Cardiac muscle cell (in vitro differentiated cells and primary cell): ENCODE results near the gene LARP1. TPM values are rescaled to one million over a fixed set of nuclear protein-coding genes. Genes with fewer than 3 reads are reported as not detected.

Source experiments
- DNase-seq, 2 donors: peaks; one replicate each; pipeline versions ENCODE4 v3.0.0 to v3.0.0-alpha.2; 2010 to 2017; ENCODE audit warnings: low read depth in 1 of 2, low spot score in 1 of 2
- H3K27ac ChIP-seq: fragments of 200-600 bp; sonication (generic); 2 replicates; pipeline ENCODE4 v1.5.1; 2016
- H3K27me3 ChIP-seq: fragments of 200-600 bp; sonication (generic); 2 replicates; pipeline ENCODE4 v1.6.0; 2016; ENCODE audit warnings: control low read depth
- H3K36me3 ChIP-seq: fragments of 200-600 bp; sonication (generic); 2 replicates; pipeline ENCODE4 v1.5.1; 2016; ENCODE audit warnings: control low read depth
- H3K4me1 ChIP-seq: fragments of 200-600 bp; sonication (generic); 2 replicates; pipeline ENCODE4 v1.8.1; 2017; ENCODE audit warnings: low read depth, mild to moderate bottlenecking, mixed run types
- H3K4me3 ChIP-seq: fragments of 200-600 bp; sonication (generic); 2 replicates; pipeline ENCODE4 v1.5.1; 2016; ENCODE audit warnings: mild to moderate bottlenecking
- H3K9me3 ChIP-seq: fragments of 200-600 bp; sonication (generic); 2 replicates; pipeline ENCODE4 v1.5.1; 2017; ENCODE audit warnings: low read depth, mild to moderate bottlenecking, control low read depth
- CTCF ChIP-seq: IDR thresholded peaks from 2 replicates; pipeline ENCODE4 v1.5.1; 2012; ENCODE audit warnings: low read depth, mild to moderate bottlenecking, low read length
- polyA plus RNA-seq: library from polyadenylated mRNA; unstranded; fragments of >200 nt; fragmentation: Nextera tagmentation; extraction: Ambion mirVana; gene quantifications from 2 replicates; pipeline ENCODE4 v1.2.1, GENCODE V29; 2016
- total RNA-seq: library from RNA; depleted of rRNA; stranded (reverse); fragments of >200 nt; gene quantifications from 2 replicates; pipeline ENCODE4 v1.2.3, GENCODE V29; 2016

Gene LARP1
- total and polyA plus RNA-seq, 2 experiments from 2014 or later = 40.7 to 97.8 TPM

DNA sequence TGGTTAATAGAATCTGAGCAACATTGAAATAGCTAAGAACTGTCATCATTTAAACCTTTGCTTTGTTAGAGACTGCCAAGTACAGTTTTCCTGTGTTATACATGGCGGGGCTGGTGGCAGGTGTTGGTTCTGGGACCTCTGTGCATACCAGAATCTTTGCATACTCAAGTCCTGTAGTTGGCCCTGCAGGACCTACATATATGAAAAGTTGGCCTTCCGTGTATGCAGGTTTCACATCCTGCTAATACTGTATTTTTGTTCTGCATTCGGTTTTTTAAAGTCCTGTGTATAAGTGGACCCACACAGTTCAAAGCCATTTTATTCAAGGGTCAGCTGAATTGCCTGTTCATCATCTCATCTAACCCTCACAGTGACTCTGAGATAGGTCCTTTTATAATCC is 36.4 kb downstream of the LARP1 start:
- no peak for TF ChIP-seq CTCF
- Histone ChIP-seq H3K36me3 (peaks cover 13% of the 10 kb centered on the region), H3K4me3 (no peak overlapping the region), H3K27me3 (no peaks in the 10 kb centered on the region), H3K27ac (no peak overlapping the region), H3K9me3 (no peaks in the 10 kb centered on the region), H3K4me1 (peaks cover 5% of the 10 kb centered on the region)
- DNase-seq = no peak

DNA sequence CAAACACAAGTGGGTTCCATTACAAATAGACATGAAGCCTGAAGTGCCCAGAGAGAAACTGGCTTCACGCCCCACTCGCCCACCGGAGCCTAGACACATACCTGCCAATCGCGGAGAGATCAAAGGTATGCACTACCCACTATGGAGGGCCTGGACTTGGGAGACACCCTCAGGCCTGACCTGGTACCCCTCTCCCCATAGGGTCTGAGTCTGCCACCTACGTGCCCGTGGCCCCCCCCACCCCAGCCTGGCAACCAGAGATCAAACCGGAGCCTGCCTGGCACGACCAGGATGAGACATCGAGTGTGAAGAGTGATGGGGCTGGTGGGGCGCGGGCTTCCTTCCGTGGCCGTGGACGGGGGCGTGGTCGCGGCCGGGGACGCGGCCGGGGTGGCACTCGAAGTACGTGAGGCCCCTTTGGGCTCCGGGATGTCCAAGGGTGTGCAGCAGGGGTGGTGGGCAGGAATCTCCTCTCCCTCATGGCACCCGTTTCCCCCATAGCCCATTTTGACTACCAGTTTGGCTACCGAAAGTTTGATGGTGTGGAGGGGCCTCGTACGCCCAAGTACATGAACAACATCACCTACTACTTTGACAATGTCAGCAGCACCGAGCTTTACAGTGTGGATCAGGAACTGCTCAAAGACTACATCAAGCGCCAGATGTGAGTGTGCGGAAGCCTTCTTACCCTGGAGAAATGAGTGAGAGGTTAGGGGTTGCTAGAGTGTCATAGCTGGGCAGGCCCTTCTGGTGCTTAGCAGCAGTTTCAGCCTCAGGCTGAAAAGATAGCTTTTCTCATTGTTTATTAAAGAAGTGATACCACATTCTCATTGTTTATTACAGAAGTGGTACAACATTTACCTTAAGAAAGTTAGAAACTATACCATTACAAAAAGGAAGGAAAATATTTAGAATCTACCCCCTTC is 38.7 kb downstream of the LARP1 start:
- Histone ChIP-seq H3K9me3 (no peaks in the 10 kb centered on the region), H3K4me1 (peaks cover 5% of the 10 kb centered on the region), H3K27ac (peak overlapping the region; percentile 69), H3K36me3 (peaks cover 22% of the 10 kb centered on the region), H3K4me3 (no peak overlapping the region), H3K27me3 (no peaks in the 10 kb centered on the region)
- no peak for TF ChIP-seq CTCF
- DNase-seq = peak in 1 of 2 donors; percentile 48

- Histone ChIP-seq H3K27ac (peak overlapping the region; percentile 69), H3K9me3 (no peaks in the 10 kb centered on the region), H3K27me3 (no peaks in the 10 kb centered on the region), H3K36me3 (peaks cover 28% of the 10 kb centered on the region), H3K4me3 (no peak overlapping the region), H3K4me1 (peaks cover 5% of the 10 kb centered on the region)
- peak in 1 of 2 donors; percentile 70 for DNase-seq
- no peak for TF ChIP-seq CTCF
These were observed 39.5 kb downstream of the LARP1 start for GRCh38 chr5:154794525-154795234.

DNA sequence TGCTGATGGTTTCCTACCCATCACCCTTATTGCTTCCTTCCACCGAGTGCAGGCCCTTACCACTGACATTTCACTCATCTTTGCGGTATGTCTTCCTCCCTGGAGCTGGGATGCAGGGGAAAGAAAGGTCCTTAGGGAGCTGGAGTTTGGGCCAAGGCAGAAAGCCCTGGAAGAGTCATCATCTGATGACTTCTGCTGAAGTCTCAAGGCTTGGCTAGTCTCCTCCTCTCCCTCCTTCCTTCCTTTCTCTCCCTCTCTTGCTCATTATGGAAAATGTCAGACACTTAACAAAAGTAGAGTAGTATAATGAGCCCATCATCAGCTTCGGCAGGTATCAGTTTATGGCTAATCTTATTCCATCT is 40.0 kb downstream of the LARP1 start:
- no peak overlapping the region for H3K4me3 ChIP-seq
- H3K9me3 ChIP-seq = no peaks in the 10 kb centered on the region
- DNase-seq = peak in 1 of 2 donors; percentile 34
- peaks cover 34% of the 10 kb centered on the region for H3K36me3 ChIP-seq
- H3K27ac ChIP-seq = peak overlapping the region; percentile 69
- peaks cover 7% of the 10 kb centered on the region for H3K4me1 ChIP-seq
- H3K27me3 ChIP-seq = no peaks in the 10 kb centered on the region
- TF ChIP-seq CTCF = no peak

DNA sequence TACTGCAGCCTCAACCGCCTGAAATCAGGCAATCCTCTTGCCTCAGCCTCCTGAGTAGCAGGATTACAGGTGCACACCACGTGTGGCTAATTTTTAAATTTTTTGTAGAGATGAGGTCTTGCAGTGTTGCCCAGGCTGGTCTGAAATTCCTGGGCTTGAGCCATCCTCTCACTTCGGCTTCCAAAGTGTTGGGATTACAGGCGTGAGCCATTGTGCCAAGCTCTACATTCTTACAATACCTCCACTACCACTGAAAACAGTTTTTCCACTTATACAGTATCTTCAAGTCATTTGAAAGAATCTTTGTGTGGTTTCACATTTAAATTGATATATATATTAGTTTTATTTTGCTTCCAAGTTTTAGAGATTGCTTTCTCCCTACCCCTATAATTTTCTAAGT is 42.6 kb downstream of the LARP1 start:
- DNase-seq = no peak
- Histone ChIP-seq H3K27ac (no peak overlapping the region), H3K36me3 (peaks cover 58% of the 10 kb centered on the region), H3K4me3 (no peak overlapping the region), H3K27me3 (no peaks in the 10 kb centered on the region), H3K4me1 (peaks cover 11% of the 10 kb centered on the region), H3K9me3 (no peaks in the 10 kb centered on the region)
- TF ChIP-seq CTCF = no peak
